Mucosa of rectum (tissue), 2 donors: ENCODE results near the gene S100A16.

Experiments used
- H3K27ac ChIP-seq, 2 donors: one replicate each; pipeline ENCODE4 v1.7.0; 2013; ENCODE audit warnings: inconsistent platforms in 2 of 2, low read depth in 2 of 2, low read length in 2 of 2
- H3K27me3 ChIP-seq, 2 donors: one replicate each; pipeline ENCODE4 v1.7.0; 2013; ENCODE audit warnings: low read length in 2 of 2; ENCODE audit not compliant: control insufficient read depth in 2 of 2, insufficient read depth in 2 of 2
- H3K36me3 ChIP-seq, 2 donors: one replicate each; pipeline ENCODE4 v1.7.0; 2013; ENCODE audit warnings: low read length in 2 of 2; ENCODE audit not compliant: control insufficient read depth in 2 of 2, insufficient read depth in 2 of 2
- H3K4me1 ChIP-seq, 2 donors: one replicate each; pipeline ENCODE4 v1.7.0; 2013; ENCODE audit warnings: low read length in 2 of 2, mild to moderate bottlenecking in 1 of 2; ENCODE audit not compliant: control insufficient read depth in 2 of 2, insufficient read depth in 2 of 2
- H3K4me3 ChIP-seq, 2 donors: one replicate each; pipeline ENCODE4 v1.7.0; 2013; ENCODE audit warnings: low read length in 2 of 2
- H3K9ac ChIP-seq, 2 donors: one replicate each; pipeline ENCODE4 v1.7.0; 2013; ENCODE audit warnings: low read length in 2 of 2, low read depth in 1 of 2, mild to moderate bottlenecking in 1 of 2
- H3K9me3 ChIP-seq, 2 donors: one replicate each; pipeline ENCODE4 v1.7.0; 2013; ENCODE audit warnings: low read length in 2 of 2; ENCODE audit not compliant: control insufficient read depth in 2 of 2
- donor health status: healthy.
- donor health status: Normal muscosa, but diverticular disease.

The S100A16 gene

DNA sequence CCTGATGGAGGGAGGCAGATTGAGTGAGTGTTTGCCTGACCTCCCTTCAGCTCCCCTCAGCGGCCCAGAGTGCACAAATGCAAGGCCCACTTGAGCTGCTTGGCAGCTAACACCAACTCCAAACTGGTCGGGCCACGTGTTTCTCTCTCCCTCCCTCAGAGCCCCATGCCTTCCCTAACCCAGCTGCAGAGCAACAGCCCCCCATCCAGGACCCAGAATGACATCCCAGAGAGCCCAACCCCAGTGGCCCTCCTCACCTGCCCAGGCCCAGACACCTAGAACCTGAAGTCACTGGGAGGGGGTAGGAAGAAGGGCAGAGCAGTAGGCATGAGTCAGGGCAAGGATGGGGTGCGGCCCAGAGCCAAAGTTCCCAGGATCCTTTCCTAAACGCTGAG, 4.0 kb upstream of the S100A16 start:
- Histone ChIP-seq H3K9me3 (no peaks in the 10 kb centered on the region), H3K27me3 (no peaks in the 10 kb centered on the region), H3K36me3 (peaks cover 1 to 2% of the 10 kb centered on the region in 2 donors), H3K4me3 (peak overlapping the region in 1 of 2 donors; percentile 67), H3K9ac (peak overlapping the region; percentile 14 to 81), H3K27ac (peak overlapping the region; percentile 81 to 86), H3K4me1 (peaks cover 32 to 36% of the 10 kb centered on the region in 2 donors)

DNA sequence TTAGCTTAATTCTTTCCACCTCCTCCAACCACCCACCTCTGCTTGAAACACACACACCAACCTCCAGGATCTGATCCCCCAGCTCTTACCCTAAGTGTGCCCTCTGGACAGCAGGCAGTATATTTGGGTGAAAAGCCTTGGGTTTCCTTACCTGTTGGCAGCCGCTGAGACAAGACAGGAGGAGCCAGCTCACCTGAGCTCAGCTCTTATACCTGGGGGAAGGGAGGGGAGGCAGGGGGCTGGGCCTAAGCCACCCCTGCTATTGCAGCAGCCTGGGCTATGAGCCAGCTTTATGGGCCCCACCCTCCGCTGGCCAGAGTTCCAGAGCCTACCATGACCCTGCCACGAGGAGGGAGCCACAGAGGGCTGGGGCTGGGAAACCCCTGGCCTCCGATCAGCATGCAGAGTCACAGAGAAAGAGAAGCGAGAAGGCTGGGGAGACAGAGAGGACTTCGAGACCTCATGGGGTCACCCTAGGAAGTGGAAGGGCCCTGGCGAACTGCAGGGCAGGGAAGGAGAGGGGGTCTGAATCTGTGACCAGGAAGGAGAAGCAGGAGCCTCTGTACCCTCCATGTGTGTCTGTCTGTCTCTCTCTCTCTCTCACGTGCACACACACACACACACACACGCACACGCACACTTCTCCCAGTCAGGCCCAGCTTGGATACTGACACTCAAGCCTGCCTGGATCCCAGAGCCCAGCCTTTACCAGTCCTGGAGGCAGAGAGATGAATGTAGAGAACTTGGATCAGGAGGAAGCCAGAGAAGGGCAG, 3.4 kb upstream of the S100A16 start, which contains the start of gene S100A14:
Gene S100A14, minus strand, starts transcription at position 182 of the 773 bp plus-strand sequence. CDS start 467 bp downstream, outside the sequence.
- Histone ChIP-seq H3K27ac (peak within 1 kb of the TSS; percentile 81 to 86), H3K9ac (peak within 1 kb of the TSS; percentile 81 to 91), H3K36me3 (peaks cover 0 to 2% of the 10 kb centered on the region in 2 donors), H3K9me3 (no peaks in the 10 kb centered on the region), H3K4me3 (peak within 1 kb of the TSS; percentile 67 to 72), H3K27me3 (no peaks in the 10 kb centered on the region), H3K4me1 (peaks cover 36 to 37% of the 10 kb centered on the region in 2 donors)

DNA sequence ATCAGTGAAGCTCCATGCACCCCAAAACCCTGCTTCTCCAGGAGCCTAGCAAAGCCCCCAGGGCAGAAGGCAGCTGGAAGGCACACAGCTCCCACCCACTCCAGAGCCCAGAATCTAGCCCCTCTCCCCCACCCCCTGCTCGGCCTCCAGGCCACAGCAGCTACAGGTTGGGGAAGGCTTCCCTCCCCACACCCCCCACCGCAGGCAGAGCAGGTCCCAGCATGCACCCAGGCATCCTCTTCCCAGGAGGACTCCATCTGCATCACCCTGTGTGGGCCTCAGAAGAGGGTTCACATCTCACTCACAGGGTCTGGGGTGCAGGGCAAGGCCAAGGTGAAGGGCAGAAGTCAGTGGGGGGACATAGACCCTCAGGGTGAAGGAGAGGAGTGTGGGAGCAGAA, 2.5 kb upstream of the S100A16 start:
- H3K27ac ChIP-seq: peak overlapping the region; percentile 81 to 86

DNA sequence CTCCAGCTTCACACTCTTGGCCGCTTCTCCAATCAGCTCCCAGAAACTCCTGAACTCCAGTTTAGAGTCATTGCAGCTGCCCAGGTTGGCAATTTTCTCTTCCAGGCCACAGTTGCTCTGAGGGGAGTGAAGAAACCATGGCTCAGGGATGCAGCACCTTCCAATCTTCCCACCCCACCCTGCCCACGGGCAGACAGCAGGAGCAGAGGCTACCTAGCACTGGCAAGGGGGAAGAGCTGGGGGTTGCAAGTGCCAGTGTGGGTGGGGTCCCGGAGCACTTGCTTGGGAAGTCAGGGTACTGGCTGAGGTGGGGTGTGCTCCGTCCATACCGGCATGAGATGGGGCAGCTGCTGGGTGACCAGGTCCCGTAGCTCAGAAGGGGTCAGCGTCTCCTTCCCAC, 2.0 kb upstream of the S100A16 start:
- H3K4me1 ChIP-seq: peaks cover 45 to 50% of the 10 kb centered on the region in 2 donors
- peak overlapping the region; percentile 67 to 72 for H3K4me3 ChIP-seq
- H3K27ac ChIP-seq: peak overlapping the region; percentile 94 to 95

More for the DNA sequence above, 2.5 kb upstream of the S100A16 start:
- peaks cover 0 to 2% of the 10 kb centered on the region in 2 donors for H3K36me3 ChIP-seq
- no peaks in the 10 kb centered on the region for H3K27me3 ChIP-seq
- no peaks in the 10 kb centered on the region for H3K9me3 ChIP-seq
- peaks cover 41 to 45% of the 10 kb centered on the region in 2 donors for H3K4me1 ChIP-seq
- peak overlapping the region; percentile 81 to 91 for H3K9ac ChIP-seq
- H3K4me3 ChIP-seq: peak overlapping the region; percentile 67 to 72

DNA sequence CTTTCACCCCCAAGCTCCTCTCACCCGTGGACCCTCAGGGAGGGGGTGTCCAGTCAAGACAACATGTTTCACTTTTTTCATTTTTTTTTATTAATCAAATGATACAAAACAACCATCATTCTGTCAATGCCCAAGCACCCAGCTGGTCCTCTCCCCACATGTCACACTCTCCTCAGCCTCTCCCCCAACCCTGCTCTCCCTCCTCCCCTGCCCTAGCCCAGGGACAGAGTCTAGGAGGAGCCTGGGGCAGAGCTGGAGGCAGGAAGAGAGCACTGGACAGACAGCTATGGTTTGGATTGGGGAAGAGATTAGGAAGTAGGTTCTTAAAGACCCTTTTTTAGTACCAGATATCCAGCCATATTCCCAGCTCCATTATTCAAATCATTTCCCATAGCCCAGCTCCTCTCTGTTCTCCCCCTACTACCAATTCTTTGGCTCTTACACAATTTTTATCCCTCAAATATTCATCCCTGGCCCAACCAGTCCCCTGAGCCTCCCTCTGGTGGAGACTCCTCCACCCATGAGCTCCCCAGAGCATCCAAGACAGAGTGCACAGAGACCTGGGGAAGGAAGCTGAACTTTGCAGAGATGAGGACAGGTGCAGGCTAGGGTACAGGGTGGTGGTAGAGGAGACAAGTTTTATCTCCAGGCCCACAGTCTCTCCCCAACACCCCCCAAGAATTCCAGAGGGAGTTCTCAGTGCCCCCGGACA, 1.4 kb upstream of the S100A16 start:
- Histone ChIP-seq H3K36me3 (peaks cover 0 to 2% of the 10 kb centered on the region in 2 donors), H3K9me3 (no peaks in the 10 kb centered on the region), H3K9ac (peak overlapping the region; percentile 23 to 26), H3K27me3 (no peaks in the 10 kb centered on the region), H3K27ac (peak overlapping the region; percentile 94 to 95), H3K4me1 (peaks cover 50 to 55% of the 10 kb centered on the region in 2 donors), H3K4me3 (peak overlapping the region; percentile 0 to 67)

More for the DNA sequence above, 2.0 kb upstream of the S100A16 start:
- Histone ChIP-seq H3K9me3 (no peaks in the 10 kb centered on the region), H3K27me3 (no peaks in the 10 kb centered on the region), H3K9ac (peak overlapping the region in 1 of 2 donors; percentile 81), H3K36me3 (peaks cover 0 to 2% of the 10 kb centered on the region in 2 donors)

DNA sequence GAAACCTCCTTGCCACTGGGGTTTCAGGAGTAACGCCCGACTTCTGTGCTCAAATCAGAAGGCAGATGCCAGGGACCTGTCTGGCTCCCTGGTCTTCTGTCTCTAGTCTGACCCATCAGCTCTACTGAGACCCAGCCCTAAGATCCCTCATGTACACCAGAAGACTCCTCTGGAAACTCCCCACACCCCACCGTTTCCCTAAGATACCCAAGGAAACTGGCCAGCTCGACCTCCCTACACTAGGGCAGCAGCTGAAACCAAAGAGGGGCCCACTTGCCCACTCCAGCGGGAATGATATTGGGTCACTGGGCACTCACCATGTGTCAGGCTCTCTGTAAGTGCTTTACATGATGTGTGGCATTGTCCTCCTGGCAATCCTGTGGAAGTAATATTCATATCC, 469 bp upstream of the S100A16 start:
- peaks cover 56 to 63% of the 10 kb centered on the region in 2 donors for H3K4me1 ChIP-seq
- H3K9me3 ChIP-seq: no peaks in the 10 kb centered on the region
- H3K27ac ChIP-seq: peak overlapping the region; percentile 94 to 95
- peak overlapping the region; percentile 80 to 93 for H3K4me3 ChIP-seq
- H3K36me3 ChIP-seq: no peaks in the 10 kb centered on the region
- H3K9ac ChIP-seq: peak overlapping the region; percentile 42 to 74
- H3K27me3 ChIP-seq: no peaks in the 10 kb centered on the region

DNA sequence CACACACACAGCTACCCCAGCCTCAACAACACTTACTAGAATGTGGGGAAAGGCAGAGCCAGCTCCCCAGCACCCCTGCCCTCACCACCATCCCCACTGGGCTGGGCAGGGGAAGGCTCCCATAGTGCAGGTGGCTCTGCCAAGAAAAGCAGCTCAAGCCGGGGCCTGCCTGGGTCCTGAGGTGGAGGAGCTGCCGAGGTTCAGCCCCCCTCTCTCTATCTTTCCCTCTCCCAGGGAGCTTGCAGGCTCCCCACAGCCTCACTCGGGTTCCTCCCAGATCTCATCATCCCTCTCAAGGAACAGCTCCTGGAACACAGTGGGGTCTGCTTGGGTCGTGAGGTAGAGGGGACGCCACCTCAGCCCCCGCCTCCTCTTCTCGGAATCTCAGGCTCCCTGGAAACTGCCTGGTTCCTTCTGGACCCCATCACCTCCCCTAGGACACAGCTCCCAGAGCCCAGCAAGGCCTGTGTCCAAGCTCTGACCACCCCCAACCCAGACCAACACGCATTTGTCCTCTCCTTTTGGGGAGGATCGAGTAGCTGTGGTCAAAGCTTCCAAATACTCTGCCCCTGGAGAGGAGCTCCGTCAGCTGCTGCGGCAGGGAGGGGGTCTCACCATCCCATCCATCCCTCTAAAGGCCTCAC, 704 bp downstream of the S100A16 start:
- H3K4me3 ChIP-seq: peak overlapping the region; percentile 80 to 93
- H3K9me3 ChIP-seq: no peaks in the 10 kb centered on the region
- peaks cover 6 to 7% of the 10 kb centered on the region in 2 donors for H3K36me3 ChIP-seq
- peak overlapping the region; percentile 95 to 96 for H3K9ac ChIP-seq
- H3K4me1 ChIP-seq: peaks cover 56 to 73% of the 10 kb centered on the region in 2 donors
- H3K27me3 ChIP-seq: no peaks in the 10 kb centered on the region
- H3K27ac ChIP-seq: peak overlapping the region; percentile 94 to 95

DNA sequence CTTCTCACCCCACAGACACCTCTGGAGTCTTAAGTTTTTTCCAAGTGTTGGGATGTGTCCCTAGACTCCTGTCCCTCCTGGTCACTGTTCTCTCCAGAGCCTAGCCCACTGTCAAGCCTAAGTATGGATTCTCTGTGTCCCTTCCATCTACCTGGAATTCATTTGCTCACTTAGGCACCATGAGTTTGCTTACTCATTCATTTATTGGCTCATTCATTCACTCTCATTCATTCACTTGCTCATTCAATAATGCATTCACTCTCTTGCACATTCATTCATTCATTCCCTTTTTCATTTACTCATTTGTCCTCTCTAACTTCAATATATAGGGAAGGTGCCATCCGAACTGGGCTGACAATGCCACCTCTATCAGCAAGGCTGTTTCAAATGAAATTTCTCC, 1.6 kb downstream of the S100A16 start:
- Histone ChIP-seq H3K27ac (peak overlapping the region; percentile 94 to 95), H3K27me3 (no peaks in the 10 kb centered on the region), H3K9ac (peak overlapping the region; percentile 95 to 96), H3K36me3 (peaks cover 14 to 15% of the 10 kb centered on the region in 2 donors), H3K9me3 (no peaks in the 10 kb centered on the region), H3K4me3 (peak overlapping the region; percentile 80 to 93), H3K4me1 (peaks cover 47 to 67% of the 10 kb centered on the region in 2 donors)

DNA sequence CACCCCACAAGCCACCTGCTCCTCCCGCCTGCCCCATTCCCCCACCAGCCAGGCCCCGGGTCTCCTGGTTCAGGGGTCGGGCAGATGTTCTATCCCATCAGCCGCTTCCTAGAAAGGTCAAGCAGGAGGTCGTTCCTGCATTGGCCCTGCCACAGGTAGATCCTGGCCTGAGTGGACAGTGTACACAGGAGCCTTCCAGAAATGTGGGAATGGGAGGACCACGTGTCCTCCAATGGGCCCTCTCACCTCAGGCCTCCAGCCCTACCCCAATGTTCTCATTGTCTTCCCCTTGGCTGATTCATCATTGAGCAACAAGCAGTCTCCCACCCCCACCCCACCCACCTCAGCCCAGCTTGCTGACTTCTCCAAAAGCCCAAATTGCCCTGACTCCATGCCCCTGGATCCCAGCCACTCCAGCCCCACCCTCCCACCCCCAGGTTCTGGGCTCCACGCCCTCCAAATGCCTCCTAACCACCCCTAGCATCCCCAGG, 2.1 kb downstream of the S100A16 start:
- no peak overlapping the region for H3K9ac ChIP-seq
- no peaks in the 10 kb centered on the region for H3K9me3 ChIP-seq
- peak overlapping the region; percentile 12 to 93 for H3K4me3 ChIP-seq
- H3K27ac ChIP-seq: peak overlapping the region; percentile 95 to 97
- H3K27me3 ChIP-seq: no peaks in the 10 kb centered on the region
- H3K4me1 ChIP-seq: peaks cover 44 to 62% of the 10 kb centered on the region in 2 donors
- peaks cover 14 to 15% of the 10 kb centered on the region in 2 donors for H3K36me3 ChIP-seq
